ENCODE measurements around the gene GALP.

Gene GALP

GRCh38 chr19:56153507-56153906 lies 22.3 kb upstream of the GALP start:
- Histone ChIP-seq H3K4me1 (ENCODE audit: control insufficient read depth, insufficient read depth, low read length) (no peaks in the 10 kb centered on the region), H3K9me3 (ENCODE audit: control insufficient read depth, insufficient read depth, low read depth, low read length) (no peaks in the 10 kb centered on the region), H3K36me3 (ENCODE audit: control insufficient read depth in 2 of 2, insufficient read depth in 1 of 2, low read length in 2 of 2) (peaks cover 12 to 67% of the 10 kb centered on the region in 2 experiments; a peak in 2 of 3 replicates), H3K4me3 (ENCODE audit: low read depth, low read length) (no peak overlapping the region), H3K27ac (ENCODE audit: extremely low read depth, low read depth, low read length) (no peak overlapping the region)
- CTCF ChIA-PET = interaction anchor here (0.7 kb wide), 1 partner anchor 527 kb away, joined by 3 read pairs; no protein-coding TSS in a partner anchor
- POLR2A ChIA-PET = no interaction called here
- no peak for TF ChIP-seq ZNF223 (tag by site-specific recombination; IDR thresholded peaks at IDR 0.05)
- TF ChIP-seq FEZF1 (tag by site-specific recombination; IDR thresholded peaks at IDR 0.05) = no peak
- TF ChIP-seq ZNF585B (tag by site-specific recombination; IDR thresholded peaks at IDR 0.05) = no peak
- TF ChIP-seq EGR2 (tag by site-specific recombination; IDR thresholded peaks at IDR 0.05; ENCODE audit: low read depth) = no peak
- TF ChIP-seq ZNF664 (tag by site-specific recombination; IDR thresholded peaks at IDR 0.05) = no peak
- no peak for TF ChIP-seq ZIC2 (tag by site-specific recombination; IDR thresholded peaks at IDR 0.05)
- no peak for TF ChIP-seq ZNF549 (tag by site-specific recombination; IDR thresholded peaks at IDR 0.05)
- TF ChIP-seq ZNF404 (tag by site-specific recombination; IDR thresholded peaks at IDR 0.05) = no peak
- TF ChIP-seq ZNF707 (tag by site-specific recombination; IDR thresholded peaks at IDR 0.05) = no peak
- TF ChIP-seq GLI4 (tag by site-specific recombination; IDR thresholded peaks at IDR 0.05) = no peak
- no peak for TF ChIP-seq ZNF362 (tag by site-specific recombination; IDR thresholded peaks at IDR 0.05)
- TF ChIP-seq SP3 (tag by site-specific recombination; IDR thresholded peaks at IDR 0.05) = no peak
- no peak for TF ChIP-seq ZNF747 (tag by site-specific recombination; IDR thresholded peaks at IDR 0.05)
- TF ChIP-seq SALL2 (tag by site-specific recombination; IDR thresholded peaks at IDR 0.05; ENCODE audit: borderline replicate concordance) = no peak
- TF ChIP-seq ZNF16 (tag by site-specific recombination; IDR thresholded peaks at IDR 0.05; ENCODE audit: low read depth) = no peak
- TF ChIP-seq BCL6B (tag by site-specific recombination; IDR thresholded peaks at IDR 0.05) = no peak
- no peak for TF ChIP-seq ZNF529 (tag by site-specific recombination; IDR thresholded peaks at IDR 0.05; ENCODE audit: insufficient replicate concordance)
- TF ChIP-seq YY1 (tag by site-specific recombination; IDR thresholded peaks at IDR 0.05) = no peak

- ChIA-PET CTCF (interaction anchor here (0.6 to 2.7 kb wide), 17 partner anchors 9 to 1913 kb away, joined by 3 to 11 read pairs (median 4); no protein-coding TSS in a partner anchor), POLR2A (interaction anchor here (0.7 to 1.3 kb wide), 2 partner anchors 10 to 34 kb away, joined by 3 to 4 read pairs; partner anchors contain the start of gene ZNF787)
- no peak overlapping the region for H3K4me3 ChIP-seq (ENCODE audit: low read depth, low read length)
- TF ChIP-seq ZNF174 (tag by site-specific recombination; IDR thresholded peaks at IDR 0.05) = no peak
- no peak for TF ChIP-seq ZXDB (tag by site-specific recombination; IDR thresholded peaks at IDR 0.05)
- TF ChIP-seq KLF7 (tag by site-specific recombination; IDR thresholded peaks at IDR 0.05; ENCODE audit: borderline replicate concordance) = no peak
- TF ChIP-seq ZNF292 (tag by site-specific recombination; IDR thresholded peaks at IDR 0.05; ENCODE audit: borderline replicate concordance, low read depth) = no peak
- no peak for TF ChIP-seq ZNF416 (tag by site-specific recombination; IDR thresholded peaks at IDR 0.05)
- TF ChIP-seq ZNF169 (tag by site-specific recombination; IDR thresholded peaks at IDR 0.05) = no peak
- TF ChIP-seq ZFP3 (tag by site-specific recombination; IDR thresholded peaks at IDR 0.05; ENCODE audit: low read depth) = no peak
- TF ChIP-seq ZFP37 (tag by site-specific recombination; IDR thresholded peaks at IDR 0.05) = no peak
- no peak for TF ChIP-seq HOXA7 (CRISPR knock-in tag; IDR thresholded peaks at IDR 0.05; ENCODE audit: borderline replicate concordance)
- no peak for TF ChIP-seq ZNF654 (tag by site-specific recombination; IDR thresholded peaks at IDR 0.05; ENCODE audit: low read depth)
- TF ChIP-seq ZNF211 (tag by site-specific recombination; IDR thresholded peaks at IDR 0.05; ENCODE audit: low read depth) = no peak
- TF ChIP-seq MZF1 (tag by site-specific recombination; IDR thresholded peaks at IDR 0.05; ENCODE audit: borderline replicate concordance) = no peak
- TF ChIP-seq ZNF48 (tag by site-specific recombination; IDR thresholded peaks at IDR 0.05) = no peak
- TF ChIP-seq AEBP2 (tag by site-specific recombination; IDR thresholded peaks at IDR 0.05; ENCODE audit: borderline replicate concordance) = no peak
- no peak for TF ChIP-seq ZNF324 (tag by site-specific recombination; IDR thresholded peaks at IDR 0.05)
- no peak for TF ChIP-seq ZNF311 (tag by site-specific recombination; IDR thresholded peaks at IDR 0.05; ENCODE audit: borderline replicate concordance)
- TF ChIP-seq ZNF571 (tag by site-specific recombination; IDR thresholded peaks at IDR 0.05) = no peak
- H3K9me3 ChIP-seq (ENCODE audit: control insufficient read depth, insufficient read depth, low read depth, low read length) = no peaks in the 10 kb centered on the region
- no peaks in the 10 kb centered on the region for H3K4me1 ChIP-seq (ENCODE audit: control insufficient read depth, insufficient read depth, low read length)
- H3K36me3 ChIP-seq (ENCODE audit: control insufficient read depth in 2 of 2, insufficient read depth in 1 of 2, low read length in 2 of 2) = peaks cover 19 to 71% of the 10 kb centered on the region in 2 experiments; a peak in 2 of 3 replicates
- H3K27ac ChIP-seq (ENCODE audit: extremely low read depth, low read depth, low read length) = no peak overlapping the region
Observed at GRCh38 chr19:56155124-56155687, 20.6 kb upstream of the GALP start.

Measured in HEK293 (cell line).